Suprapubic skin (tissue), 4 donors: ENCODE data around the gene PUS1. TPM values are rescaled to one million over a fixed set of nuclear protein-coding genes. Genes with fewer than 3 reads are reported as not detected.
"Not testable (repeated sequence)": the region's sequence is repeated elsewhere in the genome, so short reads cannot be mapped to it uniquely, and the experiment has no call there.

Experiments
- DNase-seq, 2 donors: peaks; one replicate each; pipeline ENCODE4 v3.0.0-alpha.2; 2019; ENCODE audit warnings: low spot score in 2 of 2
- H3K27ac ChIP-seq: fragments of 200-600 bp; sonication (generic); one replicate; pipeline ENCODE4 v1.5.1; 2019
- H3K27me3 ChIP-seq: fragments of 200-600 bp; sonication (generic); one replicate; pipeline ENCODE4 v1.5.1; 2019
- H3K36me3 ChIP-seq: fragments of 200-600 bp; sonication (generic); one replicate; pipeline ENCODE4 v1.5.1; 2019
- H3K4me1 ChIP-seq: fragments of 200-600 bp; sonication (generic); one replicate; pipeline ENCODE4 v1.5.1; 2019
- H3K4me3 ChIP-seq: fragments of 200-600 bp; sonication (generic); one replicate; pipeline ENCODE4 v1.5.1; 2019; ENCODE audit warnings: mild to moderate bottlenecking
- H3K9me3 ChIP-seq: fragments of 200-600 bp; sonication (generic); one replicate; pipeline ENCODE4 v1.5.1; 2019
- EP300 ChIP-seq: sonication (generic); formaldehyde crosslinking; IDR thresholded peaks from one replicate; pipeline ENCODE4 v1.6.1; 2017; ENCODE audit warnings: antibody characterized with exemption
- POLR2A ChIP-seq, 2 donors: fragments of 450-650 bp; IDR thresholded peaks; one replicate each; pipeline ENCODE4 v1.6.1; 2017; ENCODE audit warnings: antibody characterized with exemption in 2 of 2, mild to moderate bottlenecking in 2 of 2, moderate library complexity in 2 of 2
- POLR2AphosphoS5 ChIP-seq, 3 donors: sonication (generic); formaldehyde crosslinking; IDR thresholded peaks; one replicate each; pipeline ENCODE4 v1.6.1; 2017; ENCODE audit warnings: antibody characterized with exemption in 3 of 3
- WGBS: methylation state at CpG from one replicate; pipeline ENCODE4 v1.1.5; 2018; 5-methylcytosine and 5-hydroxymethylcytosine counted together
- total RNA-seq, 4 donors: library from RNA; depleted of rRNA; stranded (reverse); fragments of >200 nt; gene quantifications; one replicate each; pipeline ENCODE4 v1.1.0, GENCODE V29; 2016
- TF ChIP-seq, protein P1 (sequence below), 2 donors: fragments of 200-600 bp in 1 of 2; fragments of 450-650 bp in 1 of 2; sonication (generic) in 1 of 2; IDR thresholded peaks; one replicate each; pipeline ENCODE4 v1.5.1; 2016 to 2019; ENCODE audit warnings: antibody characterized with exemption in 2 of 2, mild to moderate bottlenecking in 1 of 2, moderate library complexity in 1 of 2

The PUS1 gene
- total RNA-seq, 4 donors from 2014 or later: 16.3 to 24.4 (median 21.8) TPM

- DNase-seq: peak; percentile 97 to 98
- peaks cover 4% of the 10 kb centered on the region for H3K36me3 ChIP-seq
- H3K4me1 ChIP-seq: peaks cover 35% of the 10 kb centered on the region
- peak in 1 of 3 donors; percentile 79 for TF ChIP-seq POLR2AphosphoS5 (IDR thresholded peaks at IDR 0.05)
- TF ChIP-seq, protein P1, sequence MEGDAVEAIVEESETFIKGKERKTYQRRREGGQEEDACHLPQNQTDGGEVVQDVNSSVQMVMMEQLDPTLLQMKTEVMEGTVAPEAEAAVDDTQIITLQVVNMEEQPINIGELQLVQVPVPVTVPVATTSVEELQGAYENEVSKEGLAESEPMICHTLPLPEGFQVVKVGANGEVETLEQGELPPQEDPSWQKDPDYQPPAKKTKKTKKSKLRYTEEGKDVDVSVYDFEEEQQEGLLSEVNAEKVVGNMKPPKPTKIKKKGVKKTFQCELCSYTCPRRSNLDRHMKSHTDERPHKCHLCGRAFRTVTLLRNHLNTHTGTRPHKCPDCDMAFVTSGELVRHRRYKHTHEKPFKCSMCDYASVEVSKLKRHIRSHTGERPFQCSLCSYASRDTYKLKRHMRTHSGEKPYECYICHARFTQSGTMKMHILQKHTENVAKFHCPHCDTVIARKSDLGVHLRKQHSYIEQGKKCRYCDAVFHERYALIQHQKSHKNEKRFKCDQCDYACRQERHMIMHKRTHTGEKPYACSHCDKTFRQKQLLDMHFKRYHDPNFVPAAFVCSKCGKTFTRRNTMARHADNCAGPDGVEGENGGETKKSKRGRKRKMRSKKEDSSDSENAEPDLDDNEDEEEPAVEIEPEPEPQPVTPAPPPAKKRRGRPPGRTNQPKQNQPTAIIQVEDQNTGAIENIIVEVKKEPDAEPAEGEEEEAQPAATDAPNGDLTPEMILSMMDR (IDR thresholded peaks at IDR 0.05): peak; percentile 26 to 79
- no peak for TF ChIP-seq EP300
- TF ChIP-seq POLR2A (IDR thresholded peaks at IDR 0.05): peak in 1 of 2 donors; percentile 37
- H3K27ac ChIP-seq: peak within 1 kb of the TSS; percentile 83
- H3K4me3 ChIP-seq: peak within 1 kb of the TSS; percentile 98
- H3K9me3 ChIP-seq: no peaks in the 10 kb centered on the region
- WGBS: 4% methylated on average over 37 of the region's 97 CpGs
- H3K27me3 ChIP-seq: no peaks in the 10 kb centered on the region
Observed at GRCh38 chr12:131949431-131950181, 20.5 kb downstream of the PUS1 start, which contains the start of gene EP400. TSS of gene EP400 (plus strand) at chr12:131949942. CDS start at chr12:131960620, 10,678 bp downstream.

GRCh38 chr12:131950182-131950913, 21.3 kb downstream of the PUS1 start:
- H3K4me3 ChIP-seq: peak overlapping the region; percentile 98
- H3K36me3 ChIP-seq: no peaks in the 10 kb centered on the region
- no peaks in the 10 kb centered on the region for H3K9me3 ChIP-seq
- peak overlapping the region; percentile 83 for H3K27ac ChIP-seq
- H3K4me1 ChIP-seq: peaks cover 35% of the 10 kb centered on the region
- 1% methylated on average over 52 of the region's 79 CpGs for WGBS
- TF ChIP-seq, protein P1 (IDR thresholded peaks at IDR 0.05): no peak
- no peak for TF ChIP-seq POLR2A (IDR thresholded peaks at IDR 0.05)
- TF ChIP-seq POLR2AphosphoS5 (IDR thresholded peaks at IDR 0.05): no peak
- no peak for TF ChIP-seq EP300
- no peaks in the 10 kb centered on the region for H3K27me3 ChIP-seq
- DNase-seq: peak; percentile 75 to 80

DNA sequence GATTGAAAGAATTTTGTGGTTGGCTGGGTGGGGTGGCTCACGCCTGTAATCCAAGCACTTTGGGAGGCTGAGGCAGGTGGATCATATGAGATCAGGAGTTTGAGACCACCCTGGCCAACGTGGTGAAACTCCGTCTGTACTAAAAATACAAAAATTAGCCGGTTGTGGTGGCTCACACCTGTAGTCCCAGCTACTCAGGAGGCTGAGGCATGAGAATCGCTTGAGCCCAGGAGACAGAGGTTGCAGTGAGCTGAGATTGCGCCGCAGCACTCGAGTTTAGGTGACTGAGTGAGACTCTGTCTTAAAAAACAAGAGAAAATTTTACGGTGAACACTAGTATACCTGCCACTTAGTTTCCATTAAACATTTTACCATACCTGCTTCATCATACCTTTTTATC, 24.7 kb downstream of the PUS1 start:
- not testable (repeated sequence) for H3K27me3 ChIP-seq, H3K9me3 ChIP-seq, H3K36me3 ChIP-seq, H3K4me3 ChIP-seq, H3K27ac ChIP-seq
- 95% methylated on average over 9 of the region's 9 CpGs for whole genome bisulfite sequencing
- peak in 1 of 2 donors; percentile 16 for DNase-seq
- peaks cover 50% of the 10 kb centered on the region for H3K4me1 ChIP-seq

DNA sequence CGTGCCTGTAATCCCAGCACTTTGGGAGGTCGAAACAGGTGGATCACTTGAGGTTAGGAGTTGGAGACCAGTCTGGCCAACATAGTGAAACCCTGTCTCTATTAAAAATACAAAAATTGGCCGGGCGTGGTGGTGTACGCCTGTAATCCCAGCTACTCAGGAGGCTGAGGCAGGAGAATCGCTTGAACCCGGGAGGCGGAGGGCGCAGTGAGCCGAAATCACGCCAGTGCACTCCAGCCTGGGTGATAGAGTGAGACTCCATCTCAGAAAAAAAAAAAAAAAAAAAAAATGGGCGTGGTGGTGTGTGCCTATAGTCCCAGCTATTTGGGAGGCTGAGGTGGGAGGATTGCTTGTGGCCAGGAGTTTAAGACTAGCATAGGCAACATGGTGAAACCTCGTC, 25.4 kb downstream of the PUS1 start:
- H3K27ac ChIP-seq, H3K9me3 ChIP-seq, H3K27me3 ChIP-seq, H3K36me3 ChIP-seq, H3K4me3 ChIP-seq: not testable (repeated sequence)
- 95% methylated on average over 13 of the region's 13 CpGs for WGBS
- H3K4me1 ChIP-seq: peaks cover 51% of the 10 kb centered on the region
- peak in 1 of 2 donors; percentile 16 for DNase-seq

- Histone ChIP-seq H3K27me3 (no peaks in the 10 kb centered on the region), H3K27ac (no peak overlapping the region), H3K4me1 (peaks cover 31% of the 10 kb centered on the region), H3K9me3 (no peaks in the 10 kb centered on the region), H3K4me3 (no peak overlapping the region), H3K36me3 (peaks cover 17% of the 10 kb centered on the region)
- WGBS: 48% methylated on average over 4 of the region's 4 CpGs
- TF ChIP-seq POLR2A (IDR thresholded peaks at IDR 0.05): no peak
- TF ChIP-seq, protein P1 (IDR thresholded peaks at IDR 0.05): no peak
- TF ChIP-seq POLR2AphosphoS5 (IDR thresholded peaks at IDR 0.05): no peak
- no peak for TF ChIP-seq EP300
- no peak for DNase-seq
Observed at GRCh38 chr12:131959116-131959515, 30.0 kb downstream of the PUS1 start.
